HepG2 (cell line): ENCODE results near the gene CAGE1. TPM values are rescaled to one million over a fixed set of nuclear protein-coding genes. Genes with fewer than 3 reads are reported as not detected.

Source experiments
- ATAC-seq: fragments of 200-7000 bp; cut with Tn5 transposase; 3 replicates; pipeline ENCODE4 v1.9.1; 2020; ENCODE audit warnings: mild to moderate bottlenecking, moderate library complexity
- BruUV-seq: library from RNA; stranded (reverse); fragments of 400-500 nt; replicated peaks from 2 replicates; lab custom pipeline; 2021; lab: Mats Ljungman, UMichigan
- CTCF ChIA-PET: fragments of 300-600 bp; formaldehyde crosslinking; extraction: SDS; loops from one replicate; lab custom pipeline; 2021; ENCODE audit warnings: low total read pairs, inconsistent platforms, low intra/inter-chr PET ratio; lab: Yijun Ruan, JAX
- POLR2A ChIA-PET: fragments of 350-600 bp; sonication (Branson Sonifier 250); formaldehyde crosslinking; loops from one replicate; lab custom pipeline; 2020; ENCODE audit warnings: antibody characterized with exemption, inconsistent platforms; lab: Yijun Ruan, JAX
- DNase-seq: peaks from one replicate; pipeline ENCODE4 v3.0.0-alpha.2; 2015; ENCODE audit warnings: low spot score
- FAIRE-seq: peaks from 3 replicates; lab custom pipeline; 2011; peaks lifted over from hg19 to GRCh38; lab: Jason Lieb, UNC
- H2AFZ ChIP-seq: one replicate; pipeline ENCODE4 v1.6.1; 2011; ENCODE audit warnings: low read length, inconsistent platforms
- H3K27ac ChIP-seq: fragments of 300-600 bp; 3 replicates; pipeline ENCODE4 v1.8.0; 2011; ENCODE audit warnings: mixed run types, mild to moderate bottlenecking, mixed read lengths, low read length, inconsistent platforms; ENCODE audit not compliant: insufficient read depth; ENCODE audit errors: extremely low read length
- H3K27me3 ChIP-seq, 2 experiments: fragments of 200-600 bp in 1 of 2; 2 replicates in 1 of 2; 3 replicates in 1 of 2; pipeline versions ENCODE4 v1.6.0 to v1.8.0; 2011; ENCODE audit warnings: low read length in 2 of 2, mild to moderate bottlenecking in 2 of 2, moderate library complexity in 2 of 2, inconsistent platforms in 1 of 2; ENCODE audit not compliant: insufficient read depth in 2 of 2, control insufficient read depth in 1 of 2
- H3K36me3 ChIP-seq, 2 experiments: fragments of 200-600 bp in 1 of 2; replicated peaks in 1 of 2; 2 replicates in 1 of 2; 3 replicates in 1 of 2; pipeline versions ENCODE4 v1.5.1 to v1.8.0; 2011; ENCODE audit warnings: low read length in 2 of 2, inconsistent platforms in 1 of 2; ENCODE audit not compliant: insufficient read depth in 2 of 2, control insufficient read depth in 1 of 2
- H3K4me1 ChIP-seq: 2 replicates; pipeline ENCODE4 v1.5.1; 2012; ENCODE audit warnings: low read length, inconsistent platforms; ENCODE audit not compliant: insufficient read depth
- H3K4me2 ChIP-seq: 2 replicates; pipeline ENCODE4 v1.6.0; 2011; ENCODE audit warnings: low read depth, low read length, inconsistent platforms
- H3K4me3 ChIP-seq, 3 experiments: fragments of 200-600 bp in 1 of 3; sonication (generic), shearing (Covaris generic) in 1 of 3; replicated peaks in 1 of 3; 2 replicates each; pipeline ENCODE4 v1.5.1; 2011 to 2016; ENCODE audit warnings: low read length in 3 of 3, inconsistent platforms in 2 of 3, low read depth in 2 of 3, mild to moderate bottlenecking in 2 of 3, control low read depth in 1 of 3, mixed read lengths in 1 of 3; ENCODE audit not compliant: insufficient read depth in 1 of 3
- H3K79me2 ChIP-seq: one replicate; pipeline ENCODE4 v1.6.1; 2011; ENCODE audit warnings: low read length, inconsistent platforms; ENCODE audit not compliant: insufficient read depth
- H3K9ac ChIP-seq: 2 replicates; pipeline ENCODE4 v1.6.0; 2011; ENCODE audit warnings: mild to moderate bottlenecking, low read depth, low read length, inconsistent platforms; ENCODE audit not compliant: insufficient read depth
- H3K9me3 ChIP-seq: 2 replicates; pipeline ENCODE4 v1.5.1; 2012; ENCODE audit warnings: mild to moderate bottlenecking, low read length
- H4K20me1 ChIP-seq: 2 replicates; pipeline ENCODE4 v1.6.0; 2011; ENCODE audit warnings: inconsistent platforms, mild to moderate bottlenecking, low read length, moderate library complexity; ENCODE audit not compliant: insufficient read depth
- FOXJ3 ChIP-seq: sonication (generic); formaldehyde crosslinking; IDR thresholded peaks from 2 replicates; pipeline ENCODE4 v1.4.0; 2020; ENCODE audit warnings: missing genetic modification reagents, mild to moderate bottlenecking, borderline replicate concordance
- NFIB ChIP-seq: sonication (generic); formaldehyde crosslinking; IDR thresholded peaks from 2 replicates; pipeline ENCODE4 v1.9.0; 2021; ENCODE audit warnings: missing genetic modification reagents, mild to moderate bottlenecking, borderline replicate concordance
- SAFB2 ChIP-seq: sonication (generic); formaldehyde crosslinking; IDR thresholded peaks from 2 replicates; pipeline ENCODE4 v1.5.1; 2020; ENCODE audit warnings: missing genetic modification reagents, low read depth, mild to moderate bottlenecking, borderline replicate concordance
- SCMH1 ChIP-seq: sonication (generic); formaldehyde crosslinking; IDR thresholded peaks from 2 replicates; pipeline ENCODE4 v1.9.0; 2021; ENCODE audit warnings: missing genetic modification reagents, mild to moderate bottlenecking, borderline replicate concordance
- TBP ChIP-seq: sonication (generic); formaldehyde crosslinking; IDR thresholded peaks from 2 replicates; pipeline ENCODE4 v1.5.0; 2020; ENCODE audit warnings: missing genetic modification reagents
- TBX3 ChIP-seq: fragments of 450-650 bp; IDR thresholded peaks from 2 replicates; pipeline ENCODE4 v1.6.1; 2017; ENCODE audit warnings: antibody characterized with exemption, mild to moderate bottlenecking, inconsistent platforms, borderline replicate concordance
- ZBTB44 ChIP-seq: sonication (generic); formaldehyde crosslinking; IDR thresholded peaks from 2 replicates; pipeline ENCODE4 v1.4.0; 2020; ENCODE audit warnings: missing genetic modification reagents
- ZC3H4 ChIP-seq: sonication (generic); formaldehyde crosslinking; IDR thresholded peaks from 2 replicates; pipeline ENCODE4 v1.4.0; 2020; ENCODE audit warnings: missing genetic modification reagents, borderline replicate concordance
- ZNF329 ChIP-seq: sonication (generic); formaldehyde crosslinking; IDR thresholded peaks from 2 replicates; pipeline ENCODE4 v1.9.0; 2021; ENCODE audit warnings: low read depth, mild to moderate bottlenecking, missing genetic modification reagents
- ZNF503 ChIP-seq: sonication (generic); formaldehyde crosslinking; IDR thresholded peaks from 2 replicates; pipeline ENCODE4 v1.4.0; 2020; ENCODE audit warnings: missing genetic modification reagents
- ZNF629 ChIP-seq: sonication (generic); formaldehyde crosslinking; conservative IDR thresholded peaks from 2 replicates; pipeline ENCODE4 v1.5.0; 2020; ENCODE audit warnings: missing genetic modification reagents
- ZNF800 ChIP-seq: sonication (generic); formaldehyde crosslinking; IDR thresholded peaks from 2 replicates; pipeline ENCODE4 v1.4.0; 2020; ENCODE audit warnings: missing genetic modification reagents
- WGBS: methylation state at CpG from one replicate; pipeline ENCODE4 v1.1.6; 2017; ENCODE audit warnings: low lambda C conversion rate; 5-methylcytosine and 5-hydroxymethylcytosine counted together
- in situ Hi-C: cut with HindIII; loops from 2 replicates; pipeline ENCODE4 v1.10.0; 2017; ENCODE audit warnings: low pct_unique_long_range_greater_than_20kb; ENCODE audit not compliant: extremely low pct_ligation_motif_present
- intact Hi-C: fragments of 100-400 bp; cut with micrococcal nuclease; formaldehyde crosslinking; loops from one replicate; pipeline ENCODE4 v1.10.0; 2022; ENCODE audit not compliant: unreplicated experiment
- polyA plus RNA-seq, 8 experiments: library from polyadenylated mRNA; depleted of rRNA in 3 of 8; stranded (reverse) in 7 of 8; unstranded in 1 of 8; fragments of >200 nt; fragmentation: Illumina TruSeq in 4 of 8; extraction: Trizol in 4 of 8; gene quantifications; 2 replicates each; pipeline versions ENCODE4 v1.2.1 to v1.2.3, GENCODE V29; 2011 to 2016; ENCODE audit warnings: low read depth in 4 of 8, missing spikeins in 1 of 8, mixed read lengths in 1 of 8; ENCODE audit not compliant: insufficient read depth in 1 of 8
- total RNA-seq, 5 experiments: library from RNA; depleted of rRNA; stranded (reverse); fragments of >200 nt; fragmentation: Illumina TruSeq; extraction: Trizol; gene quantifications; 2 replicates each; pipeline ENCODE4 v1.2.3, GENCODE V29; 2016; ENCODE audit warnings: low read depth in 1 of 5

CAGE1 gene
- total and polyA plus RNA-seq, 2 of the 13 experiments (the other 11 are each of a cell fraction or from before 2014, with no cell fraction given) = 0.03 to 0.15 TPM

GRCh38 chr6:7389162-7389450 lies 436 bp downstream of the CAGE1 start (continued):
- TF ChIP-seq ZC3H4 (CRISPR knock-in tag) (peak; percentile 77; the same call in 1 of the 2 replicates), FOXJ3 (CRISPR knock-in tag) (no peak)

- no peaks in the 10 kb centered on the region for H3K79me2 ChIP-seq
- no peak overlapping the region for H3K27ac ChIP-seq
- H3K4me2 ChIP-seq = no peak overlapping the region
- H3K9ac ChIP-seq = no peak overlapping the region
- ATAC-seq (no peak; the same call in 2 of the 3 replicates), DNase-seq (no peak), FAIRE-seq (no peak)
- CTCF ChIA-PET = no interaction called here
- no peaks in the 10 kb centered on the region for H3K36me3 ChIP-seq
- in situ Hi-C loops (no loop called here), intact Hi-C loops (no loop called here)
- H4K20me1 ChIP-seq = no peaks in the 10 kb centered on the region
- TF ChIP-seq ZNF629 (CRISPR knock-in tag) (no peak), TBP (no peak), ZBTB44 (CRISPR knock-in tag) (no peak)
- no peak overlapping the region for H3K4me3 ChIP-seq
- POLR2A ChIA-PET = interaction anchor here (1.2 kb wide), 1 partner anchor 8 kb away, joined by 9 read pairs; the partner anchor contains the start of genes CAGE1 and RIOK1
- H2AFZ ChIP-seq = no peak overlapping the region
- H3K27me3 ChIP-seq = no peaks in the 10 kb centered on the region
- no TSS peak for BruUV-seq
- no peaks in the 10 kb centered on the region for H3K4me1 ChIP-seq
- 9% methylated on average over 1 of the region's 1 CpG for WGBS
- no peaks in the 10 kb centered on the region for H3K9me3 ChIP-seq
Observed at GRCh38 chr6:7381092-7381491, 8.4 kb downstream of the CAGE1 start.

- Histone ChIP-seq H3K4me1 (no peaks in the 10 kb centered on the region), H3K9me3 (no peaks in the 10 kb centered on the region), H4K20me1 (no peaks in the 10 kb centered on the region), H3K27me3 (no peaks in the 10 kb centered on the region), H3K36me3 (no peaks in the 10 kb centered on the region), H2AFZ (no peak overlapping the region), H3K27ac (no peak overlapping the region), H3K79me2 (no peaks in the 10 kb centered on the region), H3K9ac (no peak overlapping the region), H3K4me2 (no peak overlapping the region), H3K4me3 (no peak overlapping the region)
- WGBS = 1% methylated on average over 4 of the region's 4 CpGs
- POLR2A ChIA-PET = no interaction called here
- no peak for FAIRE-seq
- no peak for ATAC-seq
- intact Hi-C loops (no loop called here), in situ Hi-C loops (no loop called here)
- no peak for DNase-seq
- no TSS peak for BruUV-seq
- CTCF ChIA-PET = no interaction called here
- TF ChIP-seq SCMH1 (CRISPR knock-in tag) (no peak), TBX3 (no peak), ZNF800 (CRISPR knock-in tag) (no peak), NFIB (CRISPR knock-in tag) (no peak), SAFB2 (CRISPR knock-in tag) (no peak), ZNF329 (no peak), ZNF503 (no peak)
Observed at GRCh38 chr6:7378740-7379139, 10.8 kb downstream of the CAGE1 start.
